Body of pancreas (tissue), 4 donors: ENCODE data around the gene FOXO6.
A peak's percentile ranks its signal among the peaks of the same experiment; 100 is the strongest.

Experiments
- POLR2A ChIP-seq, 3 donors: fragments of 450-650 bp; IDR thresholded peaks; one replicate each; pipeline ENCODE4 v1.6.1; 2016; ENCODE audit warnings: antibody characterized with exemption in 3 of 3, mild to moderate bottlenecking in 2 of 3
- TF ChIP-seq, protein P1 (sequence below), 7 experiments: fragments of 450-650 bp in 4 of 7; fragments of 200-600 bp in 3 of 7; sonication (generic) in 3 of 7; IDR thresholded peaks; one replicate each; pipeline ENCODE4 v1.5.1; 2016 to 2019; ENCODE audit warnings: antibody characterized with exemption in 7 of 7

DNA sequence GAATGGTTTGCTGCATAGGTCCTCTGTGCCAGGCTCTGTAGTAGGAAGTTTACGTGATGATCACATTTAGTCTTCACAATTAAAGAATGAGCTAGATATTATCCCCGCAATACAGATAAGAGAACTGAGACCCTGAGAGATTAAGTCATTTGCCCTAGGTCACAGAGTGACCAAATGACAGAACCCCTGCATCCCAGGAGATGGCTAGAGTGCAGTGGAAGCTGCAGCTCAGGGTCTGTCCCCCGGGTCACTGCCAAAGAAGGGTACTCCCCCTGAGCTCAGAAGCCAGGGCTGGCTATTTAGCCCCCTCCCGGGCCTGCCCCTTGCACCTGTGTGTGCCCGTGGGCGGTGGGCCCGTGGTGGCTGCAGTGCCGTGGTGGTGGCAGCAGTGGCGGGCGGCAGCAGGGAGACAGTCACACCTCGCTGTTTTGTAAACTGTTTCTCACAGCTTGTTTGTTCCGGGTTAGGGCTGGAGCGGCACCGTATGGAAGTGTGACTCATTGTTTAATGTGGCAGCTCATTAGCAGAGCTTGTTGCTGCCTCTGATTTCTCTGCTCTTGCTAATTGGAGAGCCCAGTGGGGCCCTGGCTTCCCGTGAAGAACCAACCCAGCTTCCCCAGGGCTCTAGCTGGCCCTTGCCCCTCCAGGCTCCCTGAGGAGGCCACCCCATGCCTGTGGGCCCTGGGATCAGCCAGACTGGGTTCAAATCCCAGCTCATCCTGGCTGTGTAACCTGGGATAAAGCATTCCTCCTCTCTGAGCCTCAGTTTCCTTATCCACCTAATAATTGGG lies 19.3 kb upstream of the FOXO6 start:
- TF ChIP-seq, protein P1, sequence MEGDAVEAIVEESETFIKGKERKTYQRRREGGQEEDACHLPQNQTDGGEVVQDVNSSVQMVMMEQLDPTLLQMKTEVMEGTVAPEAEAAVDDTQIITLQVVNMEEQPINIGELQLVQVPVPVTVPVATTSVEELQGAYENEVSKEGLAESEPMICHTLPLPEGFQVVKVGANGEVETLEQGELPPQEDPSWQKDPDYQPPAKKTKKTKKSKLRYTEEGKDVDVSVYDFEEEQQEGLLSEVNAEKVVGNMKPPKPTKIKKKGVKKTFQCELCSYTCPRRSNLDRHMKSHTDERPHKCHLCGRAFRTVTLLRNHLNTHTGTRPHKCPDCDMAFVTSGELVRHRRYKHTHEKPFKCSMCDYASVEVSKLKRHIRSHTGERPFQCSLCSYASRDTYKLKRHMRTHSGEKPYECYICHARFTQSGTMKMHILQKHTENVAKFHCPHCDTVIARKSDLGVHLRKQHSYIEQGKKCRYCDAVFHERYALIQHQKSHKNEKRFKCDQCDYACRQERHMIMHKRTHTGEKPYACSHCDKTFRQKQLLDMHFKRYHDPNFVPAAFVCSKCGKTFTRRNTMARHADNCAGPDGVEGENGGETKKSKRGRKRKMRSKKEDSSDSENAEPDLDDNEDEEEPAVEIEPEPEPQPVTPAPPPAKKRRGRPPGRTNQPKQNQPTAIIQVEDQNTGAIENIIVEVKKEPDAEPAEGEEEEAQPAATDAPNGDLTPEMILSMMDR (IDR thresholded peaks at IDR 0.05), result peak in 1 of 7 experiments; percentile 2
- peak in 1 of 3 donors; percentile 10 for TF ChIP-seq POLR2A (IDR thresholded peaks at IDR 0.05)
